SK-N-SH (cell line): Measurements from ENCODE around the gene LCA5L.

Source experiments
- EP300 ChIP-seq, 2 experiments: IDR thresholded peaks; 2 replicates each; pipeline versions ENCODE4 v1.4.0 to v1.6.1; 2012; ENCODE audit warnings: borderline replicate concordance in 1 of 2, low read depth in 1 of 2, low read length in 1 of 2
- GABPA ChIP-seq: IDR thresholded peaks from 2 replicates; pipeline ENCODE4 v1.4.0; 2012; ENCODE audit warnings: low read depth, mild to moderate bottlenecking
- MEF2A ChIP-seq: IDR thresholded peaks from 2 replicates; pipeline ENCODE4 v1.4.0; 2012; ENCODE audit warnings: low read depth, borderline replicate concordance
- NFIC ChIP-seq: IDR thresholded peaks from 2 replicates; pipeline ENCODE4 v1.4.0; 2012; ENCODE audit warnings: borderline replicate concordance
- SMC3 ChIP-seq: IDR thresholded peaks from 2 replicates; pipeline ENCODE4 v1.6.1; 2012; ENCODE audit warnings: low read depth, low read length, improper control_type of control experiment
- TAF1 ChIP-seq: IDR thresholded peaks from 2 replicates; pipeline ENCODE4 v1.6.1; 2012; ENCODE audit warnings: low read depth, mild to moderate bottlenecking, low read length, moderate library complexity, borderline replicate concordance
- YY1 ChIP-seq: IDR thresholded peaks from 2 replicates; pipeline ENCODE4 v1.4.0; 2012; ENCODE audit warnings: low read depth, mild to moderate bottlenecking
- TF ChIP-seq, protein P1 (sequence below): fragments of 200-600 bp; sonication (generic); IDR thresholded peaks from 2 replicates; pipeline ENCODE4 v1.6.1; 2017; ENCODE audit warnings: antibody characterized with exemption, mild to moderate bottlenecking, moderate library complexity
- TF ChIP-seq, protein P2 (sequence below): IDR thresholded peaks from 2 replicates; pipeline ENCODE4 v1.6.1; 2012; ENCODE audit warnings: mild to moderate bottlenecking, low read depth, low read length, moderate library complexity
- TF ChIP-seq, protein P3 (sequence below): fragments of 150-350 bp; IDR thresholded peaks from 2 replicates; pipeline ENCODE4 v1.6.1; 2017; ENCODE audit warnings: antibody characterized with exemption, low read length, low read depth, borderline replicate concordance

DNA sequence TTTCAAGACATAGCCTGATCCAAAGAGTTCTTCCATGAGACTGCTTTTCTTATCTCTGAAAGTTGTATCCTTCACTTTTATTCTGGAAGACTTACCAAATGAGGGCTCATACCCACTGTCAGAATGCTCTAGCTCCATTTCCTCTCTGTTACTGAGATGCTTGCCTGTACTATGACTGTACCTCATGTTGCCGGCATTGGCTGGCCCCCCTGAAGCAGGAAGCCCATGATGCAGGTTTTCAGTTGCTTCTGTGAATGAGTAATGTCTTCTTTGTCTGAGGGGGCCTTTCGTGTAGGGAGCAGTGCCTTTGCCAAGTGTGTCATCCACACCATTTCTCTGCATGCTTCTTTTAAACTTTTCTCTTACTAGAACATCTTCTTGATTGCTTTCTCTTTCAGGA lies 39.5 kb downstream of the LCA5L start:
- TF ChIP-seq, protein P1, sequence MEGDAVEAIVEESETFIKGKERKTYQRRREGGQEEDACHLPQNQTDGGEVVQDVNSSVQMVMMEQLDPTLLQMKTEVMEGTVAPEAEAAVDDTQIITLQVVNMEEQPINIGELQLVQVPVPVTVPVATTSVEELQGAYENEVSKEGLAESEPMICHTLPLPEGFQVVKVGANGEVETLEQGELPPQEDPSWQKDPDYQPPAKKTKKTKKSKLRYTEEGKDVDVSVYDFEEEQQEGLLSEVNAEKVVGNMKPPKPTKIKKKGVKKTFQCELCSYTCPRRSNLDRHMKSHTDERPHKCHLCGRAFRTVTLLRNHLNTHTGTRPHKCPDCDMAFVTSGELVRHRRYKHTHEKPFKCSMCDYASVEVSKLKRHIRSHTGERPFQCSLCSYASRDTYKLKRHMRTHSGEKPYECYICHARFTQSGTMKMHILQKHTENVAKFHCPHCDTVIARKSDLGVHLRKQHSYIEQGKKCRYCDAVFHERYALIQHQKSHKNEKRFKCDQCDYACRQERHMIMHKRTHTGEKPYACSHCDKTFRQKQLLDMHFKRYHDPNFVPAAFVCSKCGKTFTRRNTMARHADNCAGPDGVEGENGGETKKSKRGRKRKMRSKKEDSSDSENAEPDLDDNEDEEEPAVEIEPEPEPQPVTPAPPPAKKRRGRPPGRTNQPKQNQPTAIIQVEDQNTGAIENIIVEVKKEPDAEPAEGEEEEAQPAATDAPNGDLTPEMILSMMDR: no peak
- TF ChIP-seq, protein P2, sequence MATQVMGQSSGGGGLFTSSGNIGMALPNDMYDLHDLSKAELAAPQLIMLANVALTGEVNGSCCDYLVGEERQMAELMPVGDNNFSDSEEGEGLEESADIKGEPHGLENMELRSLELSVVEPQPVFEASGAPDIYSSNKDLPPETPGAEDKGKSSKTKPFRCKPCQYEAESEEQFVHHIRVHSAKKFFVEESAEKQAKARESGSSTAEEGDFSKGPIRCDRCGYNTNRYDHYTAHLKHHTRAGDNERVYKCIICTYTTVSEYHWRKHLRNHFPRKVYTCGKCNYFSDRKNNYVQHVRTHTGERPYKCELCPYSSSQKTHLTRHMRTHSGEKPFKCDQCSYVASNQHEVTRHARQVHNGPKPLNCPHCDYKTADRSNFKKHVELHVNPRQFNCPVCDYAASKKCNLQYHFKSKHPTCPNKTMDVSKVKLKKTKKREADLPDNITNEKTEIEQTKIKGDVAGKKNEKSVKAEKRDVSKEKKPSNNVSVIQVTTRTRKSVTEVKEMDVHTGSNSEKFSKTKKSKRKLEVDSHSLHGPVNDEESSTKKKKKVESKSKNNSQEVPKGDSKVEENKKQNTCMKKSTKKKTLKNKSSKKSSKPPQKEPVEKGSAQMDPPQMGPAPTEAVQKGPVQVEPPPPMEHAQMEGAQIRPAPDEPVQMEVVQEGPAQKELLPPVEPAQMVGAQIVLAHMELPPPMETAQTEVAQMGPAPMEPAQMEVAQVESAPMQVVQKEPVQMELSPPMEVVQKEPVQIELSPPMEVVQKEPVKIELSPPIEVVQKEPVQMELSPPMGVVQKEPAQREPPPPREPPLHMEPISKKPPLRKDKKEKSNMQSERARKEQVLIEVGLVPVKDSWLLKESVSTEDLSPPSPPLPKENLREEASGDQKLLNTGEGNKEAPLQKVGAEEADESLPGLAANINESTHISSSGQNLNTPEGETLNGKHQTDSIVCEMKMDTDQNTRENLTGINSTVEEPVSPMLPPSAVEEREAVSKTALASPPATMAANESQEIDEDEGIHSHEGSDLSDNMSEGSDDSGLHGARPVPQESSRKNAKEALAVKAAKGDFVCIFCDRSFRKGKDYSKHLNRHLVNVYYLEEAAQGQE: no peak
- TF ChIP-seq YY1 (no peak), SMC3 (no peak), TAF1 (no peak), NFIC (no peak), GABPA (no peak), MEF2A (no peak), EP300 (IDR thresholded peaks at IDR 0.05; ENCODE audit: borderline replicate concordance in 1 of 2, low read depth in 1 of 2, low read length in 1 of 2) (no peak)
- TF ChIP-seq, protein P3, sequence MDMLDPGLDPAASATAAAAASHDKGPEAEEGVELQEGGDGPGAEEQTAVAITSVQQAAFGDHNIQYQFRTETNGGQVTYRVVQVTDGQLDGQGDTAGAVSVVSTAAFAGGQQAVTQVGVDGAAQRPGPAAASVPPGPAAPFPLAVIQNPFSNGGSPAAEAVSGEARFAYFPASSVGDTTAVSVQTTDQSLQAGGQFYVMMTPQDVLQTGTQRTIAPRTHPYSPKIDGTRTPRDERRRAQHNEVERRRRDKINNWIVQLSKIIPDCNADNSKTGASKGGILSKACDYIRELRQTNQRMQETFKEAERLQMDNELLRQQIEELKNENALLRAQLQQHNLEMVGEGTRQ: no peak
